DLD1 (cell line): ENCODE data around the gene EZR.

ENCODE experiments used
- in situ Hi-C: cut with HindIII; loops from 2 replicates; pipeline ENCODE4 v1.10.0; 2017; ENCODE audit warnings: low sequenced_read_pairs

Gene EZR

DNA sequence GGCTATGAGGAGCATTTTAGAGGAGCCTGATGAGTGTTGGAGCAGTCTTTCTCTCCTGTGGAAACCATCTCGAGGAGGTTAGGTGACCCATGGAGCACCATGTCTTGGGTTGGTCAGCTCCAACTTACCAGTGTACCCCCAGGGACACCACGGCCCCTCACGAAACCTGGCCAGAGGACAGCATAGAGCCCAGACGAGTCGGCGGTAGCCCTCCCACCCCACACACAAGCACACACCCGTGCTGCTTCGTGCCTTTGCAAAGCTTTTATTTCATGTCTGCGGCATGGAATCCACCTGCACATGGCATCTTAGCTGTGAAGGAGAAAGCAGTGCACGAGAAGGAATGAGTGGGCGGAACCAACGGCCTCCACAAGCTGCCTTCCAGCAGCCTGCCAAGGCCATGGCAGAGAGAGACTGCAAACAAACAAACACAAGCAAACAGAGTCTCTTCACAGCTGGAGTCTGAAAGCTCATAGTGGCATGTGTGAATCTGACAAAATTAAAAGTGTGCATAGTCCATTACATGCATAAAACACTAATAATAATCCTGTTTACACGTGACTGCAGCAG lies 53.6 kb downstream of the EZR start:
- in situ Hi-C loops: no loop called here

DNA sequence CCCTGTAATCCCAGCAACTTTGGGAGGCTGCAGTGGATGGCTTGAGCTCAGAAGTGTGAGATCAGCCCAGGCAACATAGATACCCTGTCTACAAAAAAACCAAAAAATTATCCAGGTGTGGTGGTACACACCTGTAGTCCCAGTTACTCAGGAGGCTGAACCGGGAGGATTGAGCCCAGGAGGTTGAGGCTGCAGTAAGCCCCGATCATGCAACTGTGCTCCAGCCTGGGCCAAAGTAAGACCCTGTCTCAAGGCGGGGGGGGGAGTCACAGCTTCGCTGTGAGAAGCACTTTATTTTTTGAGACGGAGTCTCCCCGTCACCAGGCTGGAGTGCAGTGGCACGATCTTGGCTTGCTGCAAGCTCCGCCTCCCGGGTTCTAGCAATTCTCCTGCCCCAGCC lies 54.2 kb downstream of the EZR start:
- in situ Hi-C loops: no loop called here

GRCh38 chr6:158764183-158764849 lies 54.9 kb downstream of the EZR start:
- in situ Hi-C loops: no loop called here

GRCh38 chr6:158763434-158764182 lies 55.6 kb downstream of the EZR start:
- in situ Hi-C loops: no loop called here

DNA sequence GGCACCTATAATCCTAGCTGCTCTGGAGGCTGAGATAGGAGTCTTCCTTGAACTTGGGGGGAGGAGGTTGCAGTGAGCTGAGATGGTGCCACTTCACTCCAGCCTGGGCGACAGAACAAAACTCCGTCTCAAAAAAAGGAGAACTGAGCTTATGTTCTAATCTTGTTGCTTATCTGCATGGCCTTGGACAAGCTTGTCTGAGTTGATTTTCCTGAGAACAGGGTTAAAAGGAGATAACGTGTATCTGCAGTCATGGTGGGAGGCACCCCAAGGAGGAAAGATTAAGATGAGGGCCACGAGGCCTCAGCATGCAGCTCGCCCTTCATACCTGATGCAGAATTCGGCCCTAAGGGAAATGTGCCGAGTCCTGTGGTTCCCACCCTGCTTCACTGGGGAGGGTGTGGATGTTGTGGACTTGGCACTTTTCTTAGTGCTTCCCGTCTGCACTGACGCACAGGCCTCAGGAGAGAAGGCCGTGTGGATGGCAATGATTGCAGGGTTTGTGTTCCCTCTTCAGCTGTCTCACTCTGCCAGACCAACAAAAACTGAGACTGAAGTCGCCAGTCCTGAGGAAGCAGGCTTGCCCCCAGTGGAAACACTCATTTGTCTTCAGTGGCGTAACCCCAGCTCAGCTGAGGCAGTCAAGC lies 56.3 kb downstream of the EZR start:
- in situ Hi-C loops: no loop called here

GRCh38 chr6:158761746-158762145 lies 57.4 kb downstream of the EZR start:
- in situ Hi-C loops: no loop called here

DNA sequence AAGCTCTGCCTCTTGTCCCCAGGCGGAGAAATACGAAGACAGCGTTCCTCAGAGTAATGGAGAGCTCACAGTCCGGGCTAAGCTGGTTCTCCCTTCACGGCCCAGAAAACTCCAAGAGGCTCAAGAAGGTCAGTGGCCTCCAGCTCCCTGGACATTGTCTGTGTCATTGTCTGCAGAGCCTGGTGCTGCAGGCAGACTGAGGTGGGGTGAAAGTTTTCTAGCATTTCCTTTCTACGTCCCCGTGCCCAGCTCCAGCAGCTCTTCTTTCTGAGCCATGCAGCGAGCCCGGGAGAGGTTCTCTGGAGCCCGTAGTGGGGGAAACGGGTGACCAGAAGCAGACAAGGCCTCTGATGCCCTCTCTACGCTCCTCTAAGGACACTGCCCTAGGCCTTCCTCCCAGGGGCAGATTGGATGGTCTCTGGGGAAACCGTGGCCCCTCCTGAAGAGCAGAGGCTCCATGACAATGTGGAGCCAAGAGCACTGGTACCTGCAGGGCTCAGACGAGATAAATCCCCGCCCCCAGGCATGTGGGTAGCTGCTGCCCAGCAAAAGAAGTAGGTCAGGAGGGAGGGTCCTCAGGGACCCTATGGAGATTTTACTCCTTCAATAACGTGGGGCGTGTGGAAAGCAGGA lies 58.4 kb downstream of the EZR start:
- in situ Hi-C loops: no loop called here

GRCh38 chr6:158759966-158760617 lies 59.1 kb downstream of the EZR start:
- in situ Hi-C loops: no loop called here

DNA sequence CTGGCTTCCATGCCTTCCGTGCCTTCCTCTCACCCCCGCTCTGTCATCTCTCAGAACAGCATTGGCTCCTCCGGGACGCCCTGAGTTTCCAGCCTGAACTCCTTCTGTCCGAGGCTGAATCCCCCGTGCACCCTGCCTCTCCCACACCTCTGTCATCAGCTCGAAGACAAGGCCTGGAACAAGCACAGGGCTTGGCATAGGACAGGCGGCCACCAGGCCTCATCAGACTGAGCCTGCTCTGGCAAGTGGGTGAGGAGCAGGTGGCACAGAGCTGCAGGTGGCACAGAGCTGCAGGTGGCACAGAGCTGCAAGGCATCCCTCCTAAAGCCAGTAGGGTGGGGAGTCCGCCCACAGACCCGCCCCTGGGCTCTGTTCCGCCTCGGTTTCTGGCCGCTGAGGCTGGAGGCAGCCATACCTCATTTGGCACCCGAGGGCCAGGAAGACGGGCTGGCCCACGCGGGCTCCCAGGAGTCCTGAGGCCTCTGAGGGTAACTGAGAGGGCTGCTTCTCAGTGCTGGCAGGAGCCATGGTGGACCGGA lies 60.2 kb downstream of the EZR start:
- in situ Hi-C loops: no loop called here

DNA sequence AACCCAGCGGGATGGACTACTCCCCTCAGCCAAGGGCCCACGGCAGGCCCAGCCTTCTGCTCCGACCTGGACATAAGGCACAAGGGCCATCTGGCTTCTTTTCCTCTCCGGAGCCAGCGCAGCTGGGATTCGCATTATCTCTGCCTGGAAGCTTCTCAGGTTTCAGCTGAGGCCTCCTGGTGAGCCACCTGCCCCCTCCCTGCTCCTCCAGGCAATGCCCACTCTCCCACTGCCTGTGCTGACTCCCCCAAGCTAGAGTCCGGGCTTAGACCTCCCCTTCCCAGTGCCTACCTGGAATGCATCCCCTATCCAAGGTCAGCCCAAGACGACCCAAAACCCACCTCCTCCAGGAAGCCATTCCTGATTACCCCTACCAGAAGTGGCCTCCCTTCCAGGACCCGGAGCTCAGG lies 60.7 kb downstream of the EZR start:
- in situ Hi-C loops: no loop called here

- in situ Hi-C loops: no loop called here
Measured at GRCh38 chr6:158757753-158758090, 61.4 kb downstream of the EZR start.

- in situ Hi-C loops: no loop called here
Measured at GRCh38 chr6:158756977-158757752, 62.0 kb downstream of the EZR start.

GRCh38 chr6:158756126-158756525 lies 63.0 kb downstream of the EZR start:
- in situ Hi-C loops: no loop called here

DNA sequence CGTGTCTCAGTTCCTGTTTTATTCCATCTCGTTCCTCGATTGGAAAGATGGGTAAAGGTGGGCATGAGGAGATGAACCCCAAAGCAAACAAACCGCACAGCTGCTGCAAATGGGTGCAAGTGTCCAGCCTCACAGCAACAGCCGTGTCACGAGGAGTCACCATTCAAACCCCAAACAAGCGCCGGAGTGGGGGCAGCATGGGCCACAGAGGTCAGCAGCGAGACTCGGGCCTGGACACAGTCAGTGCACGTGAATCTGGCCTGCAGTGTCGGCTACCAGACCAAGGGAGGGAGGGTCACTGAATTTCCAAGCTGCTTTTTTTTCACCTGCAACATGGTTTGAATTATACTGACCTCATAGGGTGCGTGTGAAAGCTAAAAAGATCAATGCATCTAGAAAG lies 63.5 kb downstream of the EZR start:
- in situ Hi-C loops: no loop called here

- in situ Hi-C loops: no loop called here
Measured at GRCh38 chr6:158754738-158755137, 64.4 kb downstream of the EZR start.

GRCh38 chr6:158753811-158754210 lies 65.4 kb downstream of the EZR start:
- in situ Hi-C loops: no loop called here

- in situ Hi-C loops: no loop called here
Measured at GRCh38 chr6:158752613-158753012, 66.6 kb downstream of the EZR start.

DNA sequence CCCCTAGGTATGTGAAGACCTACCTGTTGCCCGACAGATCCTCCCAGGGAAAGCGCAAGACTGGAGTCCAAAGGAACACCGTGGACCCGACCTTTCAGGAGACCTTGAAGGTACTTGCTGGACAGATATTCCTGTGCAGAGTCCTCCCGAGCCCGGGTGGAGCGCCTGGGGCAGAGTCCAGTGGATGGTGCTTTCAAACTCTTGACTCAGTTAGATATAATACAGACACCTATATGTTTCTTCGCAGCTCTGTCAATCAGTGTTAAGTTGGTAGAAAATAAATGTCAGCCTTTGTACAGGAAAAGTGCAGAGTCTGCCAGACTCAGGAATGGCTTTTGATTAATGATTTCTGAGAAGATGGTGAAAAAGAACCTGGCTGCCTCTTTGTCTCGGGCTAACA lies 67.2 kb downstream of the EZR start:
- in situ Hi-C loops: no loop called here

DNA sequence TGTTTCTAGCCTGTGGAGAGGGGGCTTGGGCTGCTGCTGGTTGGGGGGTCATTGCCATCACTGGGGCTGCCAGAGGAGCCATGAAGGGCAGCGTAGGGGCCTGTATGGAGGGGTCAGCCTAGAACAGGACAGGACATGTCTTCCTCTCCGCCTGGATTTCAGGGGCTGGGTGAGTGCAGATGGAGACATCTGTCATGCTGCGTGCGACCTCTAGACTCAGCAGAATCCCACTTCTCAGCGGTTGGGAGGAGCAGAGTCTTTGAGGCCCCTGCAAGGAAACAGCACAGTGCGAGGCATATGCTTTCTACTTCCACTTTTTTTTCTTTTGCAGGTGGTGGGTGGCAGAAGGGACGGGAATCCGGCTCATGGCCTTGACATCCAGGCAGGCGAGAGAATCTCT lies 67.9 kb downstream of the EZR start:
- in situ Hi-C loops: no loop called here

DNA sequence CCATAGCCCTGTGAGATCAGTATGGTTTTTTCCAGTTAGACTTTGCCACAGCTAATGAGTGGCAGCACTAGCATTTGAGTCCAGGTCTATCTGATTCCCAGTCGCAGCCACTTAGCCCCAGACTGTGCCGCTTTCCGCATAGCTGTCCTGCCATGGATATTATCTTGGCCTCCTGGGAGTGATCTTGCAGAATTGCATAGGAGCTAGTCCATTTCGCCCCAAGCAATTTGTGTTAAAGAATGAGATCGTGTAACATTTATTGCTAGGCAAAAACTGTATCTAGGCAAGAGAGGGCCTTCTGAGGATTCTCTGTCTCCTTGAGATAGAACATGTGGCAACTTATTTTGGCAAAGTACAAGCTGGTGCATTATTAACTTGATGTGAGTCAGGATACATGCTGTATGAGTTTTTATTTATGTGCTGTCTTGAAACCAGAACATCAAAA lies 74.2 kb downstream of the EZR start:
- in situ Hi-C loops: no loop called here
